Kidney (tissue), 14 donors: ENCODE measurements around the gene AKR1B1. TPM values are rescaled to one million over a fixed set of nuclear protein-coding genes. Genes with fewer than 3 reads are reported as not detected.
A peak's percentile ranks its signal among the peaks of the same experiment; 100 is the strongest.

ENCODE experiments used
- DNase-seq, 5 donors: peaks; one replicate each; pipeline ENCODE4 v3.0.0-alpha.2; 2013 to 2020
- FAIRE-seq: peaks from 2 replicates; lab custom pipeline; 2012; peaks lifted over from hg19 to GRCh38; lab: Jason Lieb, UNC
- H3K27ac ChIP-seq, 2 donors: one replicate each; pipeline ENCODE4 v1.7.0; 2013; ENCODE audit warnings: low read depth in 2 of 2, low read length in 2 of 2, inconsistent platforms in 1 of 2
- H3K27me3 ChIP-seq: one replicate; pipeline ENCODE4 v1.7.1; 2013; ENCODE audit warnings: low read length, inconsistent platforms; ENCODE audit not compliant: control insufficient read depth, insufficient read depth
- H3K36me3 ChIP-seq, 3 donors: one replicate each; pipeline versions ENCODE4 v1.7.0 to v1.7.1; 2013; ENCODE audit warnings: low read length in 3 of 3, control low read depth in 1 of 3, inconsistent platforms in 1 of 3; ENCODE audit not compliant: insufficient read depth in 3 of 3, control insufficient read depth in 2 of 3
- H3K4me1 ChIP-seq, 3 donors: one replicate each; pipeline versions ENCODE4 v1.7.0 to v1.7.1; 2013; ENCODE audit warnings: low read length in 3 of 3, inconsistent platforms in 1 of 3, low read depth in 1 of 3; ENCODE audit not compliant: control insufficient read depth in 2 of 3, insufficient read depth in 2 of 3
- H3K4me3 ChIP-seq, 3 donors: one replicate each; pipeline versions ENCODE4 v1.7.0 to v1.8.1; 2013; ENCODE audit warnings: low read length in 3 of 3, control low read depth in 1 of 3, inconsistent platforms in 1 of 3
- H3K9ac ChIP-seq, 3 donors: one replicate each; pipeline versions ENCODE4 v1.7.0 to v1.7.1; 2013; ENCODE audit warnings: low read length in 3 of 3, control low read depth in 1 of 3, inconsistent platforms in 1 of 3
- H3K9me3 ChIP-seq, 3 donors: one replicate each; pipeline versions ENCODE4 v1.7.0 to v1.7.1; 2013; ENCODE audit warnings: low read length in 3 of 3, control low read depth in 1 of 3, inconsistent platforms in 1 of 3; ENCODE audit not compliant: control insufficient read depth in 2 of 3, insufficient read depth in 1 of 3
- CTCF ChIP-seq: IDR thresholded peaks from 3 replicates; pipeline ENCODE4 v1.5.1; 2012; ENCODE audit warnings: mild to moderate bottlenecking, moderate library complexity, borderline replicate concordance; ENCODE audit not compliant: insufficient read depth; ENCODE audit errors: extremely low read depth
- intact Hi-C: fragments of 100-400 bp; cut with DNase I; formaldehyde crosslinking; loops from one replicate; pipeline ENCODE4 v1.11.1; 2022
- polyA plus RNA-seq: library from polyadenylated mRNA; stranded (reverse); fragments of 350-450 nt; fragmentation: Illumina TruSeq; extraction: RNeasy Lipid Tissue Mini Kit (QIAGEN cat#74804); gene quantifications from one replicate; pipeline ENCODE4 v1.2.3, GENCODE V29; 2014; ENCODE audit warnings: low read depth, low replicate concordance; ENCODE audit not compliant: insufficient read depth
- total RNA-seq: library from RNA; stranded (reverse); fragmentation: NEBNext Ultra II Directional; extraction: Animal tissue kit (Norgen Biotek cat#: 25700); gene quantifications from one replicate; pipeline ENCODE4 v1.2.1, GENCODE V29; 2021
- donor health status: control.
- donor health status: control.
- donor health status: control.
- donor health status: control.
- donor health status: control.
- donor health status: DM: yes; HTN: yes; CAD: no.
- donor health status: Normal renal cell carcinoma (clear cell type).

The AKR1B1 gene
- total and polyA plus RNA-seq, 2 donors from 2014 or later = 93.8 to 183 TPM

- no peak overlapping the region for H3K9ac ChIP-seq
- no peaks in the 10 kb centered on the region for H3K27me3 ChIP-seq
- no peaks in the 10 kb centered on the region for H3K4me1 ChIP-seq
- no peak for TF ChIP-seq CTCF
- intact Hi-C loops = no loop called here
- no peak overlapping the region for H3K27ac ChIP-seq
- H3K9me3 ChIP-seq = peaks cover 0 to 6% (median 0%) of the 10 kb centered on the region in 3 donors
- DNase-seq = no peak
- FAIRE-seq = no peak
- H3K4me3 ChIP-seq = no peak overlapping the region
- H3K36me3 ChIP-seq = peaks cover 0 to 10% (median 8%) of the 10 kb centered on the region in 3 donors
Measured at GRCh38 chr7:134438946-134439345, 20.0 kb downstream of the AKR1B1 start.

- TF ChIP-seq CTCF = no peak
- no peak overlapping the region for H3K9ac ChIP-seq
- intact Hi-C loops = no loop called here
- no peaks in the 10 kb centered on the region for H3K36me3 ChIP-seq
- H3K27me3 ChIP-seq = no peaks in the 10 kb centered on the region
- peaks cover 0 to 3% (median 0%) of the 10 kb centered on the region in 3 donors for H3K4me1 ChIP-seq
- peaks cover 0 to 6% (median 0%) of the 10 kb centered on the region in 3 donors for H3K9me3 ChIP-seq
- DNase-seq (no peak), FAIRE-seq (no peak)
- no peak overlapping the region for H3K4me3 ChIP-seq
- H3K27ac ChIP-seq = no peak overlapping the region
Measured at GRCh38 chr7:134435161-134435920, 23.6 kb downstream of the AKR1B1 start.

- Histone ChIP-seq H3K9me3 (peaks cover 0 to 6% (median 0%) of the 10 kb centered on the region in 3 donors), H3K36me3 (no peaks in the 10 kb centered on the region), H3K27me3 (no peaks in the 10 kb centered on the region), H3K4me1 (peaks cover 0 to 3% (median 0%) of the 10 kb centered on the region in 3 donors), H3K27ac (no peak overlapping the region), H3K9ac (no peak overlapping the region), H3K4me3 (no peak overlapping the region)
- DNase-seq = peak in 1 of 5 donors; percentile 11
- intact Hi-C loops = no loop called here
- TF ChIP-seq CTCF = no peak
- no peak for FAIRE-seq
Measured at GRCh38 chr7:134434701-134435100, 24.2 kb downstream of the AKR1B1 start.
